ENCODE measurements around the gene LSM5. TPM values are rescaled to one million over a fixed set of nuclear protein-coding genes. Genes with fewer than 3 reads are reported as not detected.

Gene LSM5
- total RNA-seq, 1 experiment from 2014 or later = 11.3 TPM

DNA sequence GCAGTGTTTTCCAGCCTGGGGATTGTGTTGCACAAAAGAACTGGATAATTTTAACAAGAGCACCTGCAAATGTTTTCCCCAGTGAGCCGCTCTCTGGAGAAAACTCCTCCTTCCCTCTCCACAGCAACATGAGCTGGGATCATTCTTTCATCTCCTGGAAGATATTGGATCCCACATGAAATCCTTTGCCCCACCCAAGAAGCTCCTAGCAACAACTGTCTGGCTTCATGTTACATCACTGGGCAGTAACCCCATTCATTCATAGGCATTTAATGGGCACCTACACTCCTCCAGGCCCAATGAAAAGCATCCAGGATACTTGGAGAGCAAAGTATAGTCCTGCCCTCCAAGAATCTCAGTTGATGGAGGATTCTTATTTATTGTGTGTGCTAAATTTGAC, 27.2 kb downstream of the LSM5 start:
- DNase-seq (ENCODE audit: low spot score) = no peak

DNA sequence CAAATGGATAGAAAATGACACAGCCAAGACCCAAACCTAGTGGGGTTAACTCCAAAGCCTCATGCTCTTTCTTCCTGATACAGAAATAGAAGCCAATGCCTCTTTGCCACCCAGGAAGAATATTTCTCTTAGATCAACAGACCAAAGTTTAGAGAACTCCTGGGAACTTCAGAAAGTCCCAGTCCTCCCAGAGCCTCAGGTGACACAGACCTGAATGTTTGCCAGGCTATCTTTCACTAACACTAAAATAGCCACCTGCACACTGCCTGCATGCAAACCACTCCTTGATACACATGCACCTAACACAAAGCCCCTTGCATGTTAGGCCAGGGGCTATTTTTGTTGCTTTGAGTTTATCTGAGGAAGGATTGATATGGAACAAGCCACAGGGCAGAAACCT, 27.7 kb downstream of the LSM5 start:
- DNase-seq (ENCODE audit: low spot score) = no peak

DNA sequence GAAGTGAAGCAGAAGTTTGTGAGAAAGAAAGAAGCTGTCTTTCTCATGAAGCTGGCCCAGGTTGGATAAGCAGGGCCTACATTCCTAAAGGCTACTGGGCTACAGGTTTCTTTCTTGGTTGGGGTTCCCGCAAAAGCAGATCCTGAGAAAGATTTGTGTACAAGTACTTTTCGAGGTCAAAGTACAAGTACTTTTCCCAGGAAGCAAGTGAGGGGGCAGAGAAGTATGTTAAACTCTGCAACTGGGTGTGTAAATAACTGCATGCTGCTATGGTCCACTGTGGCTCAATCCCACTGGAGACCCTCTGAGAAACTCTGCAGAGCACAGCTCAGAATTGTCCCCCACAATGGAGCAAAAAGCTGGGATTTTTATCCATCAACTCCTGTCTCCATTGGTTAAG, 28.7 kb downstream of the LSM5 start:
- DNase-seq (ENCODE audit: low spot score) = peak; percentile 54

DNA sequence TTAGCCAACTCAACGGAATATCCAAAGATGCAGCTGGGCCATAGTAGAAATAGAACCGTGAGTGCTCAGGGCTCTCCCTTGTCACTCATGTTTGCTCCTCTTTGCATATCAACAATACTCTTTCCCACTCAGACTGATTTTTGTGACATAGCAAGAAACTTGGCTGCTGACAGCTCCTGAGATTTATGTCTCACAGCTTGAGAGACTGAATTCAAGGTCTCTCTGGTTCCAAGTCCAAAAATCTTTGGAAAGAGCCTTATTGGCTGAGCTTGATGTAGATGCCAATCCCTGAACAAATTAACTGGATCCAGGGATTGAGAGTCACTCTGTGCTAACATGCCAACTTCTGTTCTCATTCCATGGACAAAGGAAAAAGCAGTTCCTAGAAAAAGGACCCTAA, 30.4 kb downstream of the LSM5 start:
- no peak for DNase-seq (ENCODE audit: low spot score)

DNA sequence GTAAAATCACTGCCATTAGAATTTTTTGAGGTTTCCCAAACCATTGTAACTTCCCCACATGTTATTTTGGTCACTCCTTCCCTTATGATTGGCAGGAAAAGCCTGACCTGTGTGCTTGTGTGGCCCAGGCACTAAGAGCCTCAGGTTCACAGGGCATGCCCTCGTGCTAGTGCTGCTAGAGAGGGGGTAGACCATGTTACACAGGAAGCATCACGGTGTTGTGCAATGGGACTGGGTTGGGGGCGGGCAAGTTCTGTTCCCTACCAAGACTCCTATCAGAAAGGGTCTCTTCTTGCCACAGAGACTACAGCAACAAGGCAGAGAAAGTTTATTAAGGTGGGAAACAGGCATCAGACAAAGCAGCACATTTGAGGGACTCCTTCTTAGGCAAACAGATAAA, 32.2 kb downstream of the LSM5 start:
- DNase-seq (ENCODE audit: low spot score) = no peak

DNA sequence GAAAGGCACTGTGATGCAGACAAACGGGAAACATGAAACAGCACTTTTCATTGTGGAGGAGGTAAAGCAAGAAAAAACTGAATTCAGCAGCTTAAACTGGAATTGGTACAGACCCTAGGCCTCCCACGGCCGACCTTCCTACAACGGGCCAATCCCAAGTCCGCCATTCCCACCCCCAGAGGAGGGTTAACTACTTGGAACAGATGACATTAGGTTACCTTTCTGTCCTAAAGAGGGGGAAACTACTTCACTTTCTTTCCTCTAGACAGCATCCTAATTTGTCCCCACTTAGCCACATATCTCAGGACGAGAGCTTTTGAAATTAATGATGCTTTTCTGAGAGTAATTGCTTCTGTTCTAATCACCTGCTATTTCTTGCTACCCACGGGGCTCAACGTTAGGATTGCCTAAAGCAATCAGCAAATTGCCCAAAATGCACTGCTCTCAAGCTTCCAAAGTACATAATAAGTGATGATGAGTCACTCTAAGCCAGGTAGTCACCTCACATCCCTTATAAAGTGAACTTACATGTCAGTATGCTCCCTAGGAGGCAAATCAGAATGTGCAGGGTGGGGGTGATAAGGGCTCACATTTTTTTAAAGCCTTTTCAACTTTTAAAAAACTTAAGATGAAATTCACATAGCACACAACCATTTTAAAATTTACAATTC, 36.7 kb downstream of the LSM5 start:
- DNase-seq (ENCODE audit: low spot score) = peak; percentile 22

DNA sequence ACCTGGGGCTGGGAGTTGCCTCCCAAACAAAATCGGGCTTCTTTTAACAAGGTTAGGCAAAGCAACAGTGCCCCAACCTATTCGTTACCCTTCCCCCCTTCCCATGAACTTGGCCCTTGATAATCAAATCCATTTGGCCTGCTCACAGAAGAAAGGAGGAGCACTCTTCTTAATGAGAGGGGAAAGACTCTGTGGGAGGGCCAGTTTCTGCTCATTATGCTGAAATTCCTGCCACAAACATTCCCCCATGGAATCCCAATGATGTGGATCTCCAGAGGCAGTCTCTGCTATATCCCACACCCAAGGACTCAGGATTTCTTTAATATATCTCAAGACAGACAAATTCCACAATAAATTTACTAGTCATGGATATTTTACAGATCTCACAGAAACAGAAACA, 43.0 kb downstream of the LSM5 start:
- DNase-seq (ENCODE audit: low spot score) = no peak

- no peak for DNase-seq (ENCODE audit: low spot score)
These were observed 53.8 kb downstream of the LSM5 start for GRCh38 chr7:32436146-32436928.

Other genes starting within 250 kb of the LSM5 start
- gene AVL9, start 5.1 kb upstream of the LSM5 start, total RNA-seq (2014; rRNA removed; shearing (Covaris generic)) = 46.6 and 51.5 TPM in 2 replicates